BLaER1 treated with 17β-estradiol and CSF1 and Interleukin-3, amounts not matched to agents 10 nM and 100 nM (cell line): ENCODE data around the gene SPTBN1.
A peak's percentile ranks its signal among the peaks of the same experiment; 100 is the strongest.
"Not testable (repeated sequence)": the region's sequence is repeated elsewhere in the genome, so short reads cannot be mapped to it uniquely, and the experiment has no call there.

Experiments
- H3K27ac ChIP-seq, 11 experiments: shearing (Covaris generic); formaldehyde crosslinking; 2 replicates each; pipeline ENCODE4 v1.8.1; 2022
- H3K27me3 ChIP-seq, 11 experiments: shearing (Covaris generic); formaldehyde crosslinking; 2 replicates each; pipeline ENCODE4 v1.8.1; 2022
- H3K36me3 ChIP-seq, 11 experiments: shearing (Covaris generic); formaldehyde crosslinking; 2 replicates each; pipeline ENCODE4 v1.8.1; 2022
- H3K4me1 ChIP-seq, 10 experiments: shearing (Covaris generic); formaldehyde crosslinking; 2 replicates each; pipeline ENCODE4 v1.8.1; 2022
- H3K4me2 ChIP-seq, 11 experiments: shearing (Covaris generic); formaldehyde crosslinking; 2 replicates each; pipeline ENCODE4 v1.8.1; 2022
- H3K4me3 ChIP-seq, 10 experiments: shearing (Covaris generic); formaldehyde crosslinking; 2 replicates each; pipeline ENCODE4 v1.8.1; 2022
- H3K9ac ChIP-seq, 11 experiments: shearing (Covaris generic); formaldehyde crosslinking; 2 replicates each; pipeline ENCODE4 v1.8.1; 2022
- H3K9me3 ChIP-seq, 11 experiments: shearing (Covaris generic); formaldehyde crosslinking; replicated peaks in 1 of 11; 2 replicates each; pipeline ENCODE4 v1.8.1; 2022
- H4K20me1 ChIP-seq, 11 experiments: shearing (Covaris generic); formaldehyde crosslinking; 2 replicates each; pipeline ENCODE4 v1.8.1; 2022
- Cebpa-rat ChIP-seq, 11 experiments: shearing (Covaris generic); IDR thresholded peaks; 2 replicates each; pipeline ENCODE4 v1.8.1; 2022

The SPTBN1 gene

GRCh38 chr2:54482715-54483114, 26.6 kb downstream of the SPTBN1 start:
- H3K4me2 ChIP-seq = no peak overlapping the region
- H3K36me3 ChIP-seq = no peaks in the 10 kb centered on the region
- peaks cover 7 to 45% (median 34%) of the 10 kb centered on the region in 11 experiments; a peak in 21 of 22 replicates for H3K9me3 ChIP-seq
- H3K27ac ChIP-seq = no peak overlapping the region
- H4K20me1 ChIP-seq = no peaks in the 10 kb centered on the region
- no peaks in the 10 kb centered on the region for H3K4me1 ChIP-seq
- H3K9ac ChIP-seq = no peak overlapping the region
- H3K4me3 ChIP-seq = no peak overlapping the region
- TF ChIP-seq Cebpa-rat (IDR thresholded peaks at IDR 0.05) = no peak
- H3K27me3 ChIP-seq = no peaks in the 10 kb centered on the region

DNA sequence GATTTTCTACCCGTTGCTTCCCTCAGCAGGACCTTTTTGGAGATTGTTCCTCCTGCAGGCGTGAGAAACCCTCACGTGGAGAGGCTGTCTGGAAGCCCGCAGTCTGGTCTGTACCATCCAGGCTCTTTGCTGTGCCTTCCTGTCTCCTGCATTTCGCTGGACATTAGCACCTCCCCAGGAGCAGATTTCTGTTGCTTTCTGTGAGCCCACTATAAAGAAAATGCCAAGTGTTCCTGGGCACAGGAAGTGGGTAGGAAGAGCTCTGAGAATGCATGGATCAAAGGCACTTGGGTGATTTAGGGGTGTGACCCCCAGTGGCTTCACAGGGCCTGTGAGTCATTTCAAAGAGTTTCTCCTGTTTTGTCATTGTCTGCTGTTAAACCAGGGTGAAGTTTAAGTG, 27.3 kb downstream of the SPTBN1 start:
- H3K4me3 ChIP-seq = no peak overlapping the region
- H3K27ac ChIP-seq = no peak overlapping the region
- no peak for TF ChIP-seq Cebpa-rat (IDR thresholded peaks at IDR 0.05)
- no peaks in the 10 kb centered on the region for H4K20me1 ChIP-seq
- no peaks in the 10 kb centered on the region for H3K36me3 ChIP-seq
- no peaks in the 10 kb centered on the region for H3K4me1 ChIP-seq
- no peaks in the 10 kb centered on the region for H3K27me3 ChIP-seq
- H3K9me3 ChIP-seq = peaks cover 7 to 45% (median 34%) of the 10 kb centered on the region in 11 experiments; a peak in 21 of 22 replicates
- no peak overlapping the region for H3K4me2 ChIP-seq
- H3K9ac ChIP-seq = no peak overlapping the region

DNA sequence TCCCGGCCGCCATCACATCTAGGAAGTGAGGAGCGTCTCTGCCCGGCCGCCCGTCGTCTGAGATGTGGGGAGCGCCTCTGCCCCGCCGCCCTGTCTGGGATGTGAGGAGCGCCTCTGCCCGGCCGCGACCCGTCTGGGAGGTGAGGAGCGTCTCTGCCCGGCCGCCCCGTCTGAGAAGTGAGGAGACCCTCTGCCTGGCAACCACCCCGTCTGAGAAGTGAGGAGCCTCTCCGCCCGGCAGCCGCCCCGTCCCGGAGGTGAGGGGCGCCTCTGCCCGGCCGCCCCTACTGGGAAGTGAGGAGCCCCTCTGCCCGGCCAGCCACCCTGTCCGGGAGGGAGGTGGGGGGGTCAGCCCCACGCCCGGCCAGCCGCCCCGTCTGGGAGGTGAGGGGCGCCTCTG, 29.6 kb downstream of the SPTBN1 start:
- H4K20me1 ChIP-seq, H3K9ac ChIP-seq, H3K4me2 ChIP-seq: not testable (repeated sequence)

DNA sequence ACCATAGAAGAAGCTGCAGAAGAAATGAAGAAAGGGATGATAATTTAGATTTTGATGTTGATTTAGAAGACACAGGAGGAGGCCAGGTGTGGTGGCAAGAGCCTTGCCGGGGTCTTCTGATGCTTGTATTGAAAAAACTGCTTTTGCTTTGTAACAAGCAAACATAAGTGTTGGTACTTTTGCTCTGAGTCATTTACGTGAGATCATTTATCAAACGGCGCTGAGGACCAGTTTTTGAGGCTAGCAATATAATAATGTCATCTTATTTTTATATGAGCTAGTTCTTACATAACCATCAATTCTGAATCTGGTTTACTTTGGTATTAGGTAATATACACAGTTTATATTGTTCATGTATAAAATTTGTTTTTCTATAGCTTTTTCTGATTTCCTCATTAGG, 30.6 kb downstream of the SPTBN1 start:
- Histone ChIP-seq H3K9ac (no peak overlapping the region), H3K36me3 (no peaks in the 10 kb centered on the region), H3K4me2 (no peak overlapping the region), H3K4me1 (no peaks in the 10 kb centered on the region), H3K9me3 (peaks cover 3 to 26% (median 15%) of the 10 kb centered on the region in 11 experiments; a peak in 15 of 22 replicates), H3K27ac (no peak overlapping the region), H3K27me3 (no peaks in the 10 kb centered on the region), H3K4me3 (no peak overlapping the region), H4K20me1 (no peaks in the 10 kb centered on the region)
- TF ChIP-seq Cebpa-rat (IDR thresholded peaks at IDR 0.05) = no peak

More for the DNA sequence above, 29.6 kb downstream of the SPTBN1 start:
- H3K36me3 ChIP-seq, H3K27ac ChIP-seq, H3K4me3 ChIP-seq, H3K4me1 ChIP-seq, H3K27me3 ChIP-seq: not testable (repeated sequence)
- H3K9me3 ChIP-seq = peaks cover 3 to 26% (median 17%) of the 10 kb centered on the region in 11 experiments; a peak in 18 of 22 replicates

GRCh38 chr2:54490863-54491262, 34.7 kb downstream of the SPTBN1 start:
- Histone ChIP-seq H3K4me1 (no peaks in the 10 kb centered on the region), H4K20me1 (no peaks in the 10 kb centered on the region), H3K9ac (no peak overlapping the region), H3K27ac (no peak overlapping the region), H3K36me3 (no peaks in the 10 kb centered on the region), H3K9me3 (peaks cover 0 to 8% (median 2%) of the 10 kb centered on the region in 11 experiments; a peak in 8 of 22 replicates), H3K4me2 (no peak overlapping the region), H3K4me3 (no peak overlapping the region), H3K27me3 (no peaks in the 10 kb centered on the region)
- TF ChIP-seq Cebpa-rat (IDR thresholded peaks at IDR 0.05) = no peak

GRCh38 chr2:54492335-54492734, 36.2 kb downstream of the SPTBN1 start:
- H3K4me2 ChIP-seq = no peak overlapping the region
- H3K4me1 ChIP-seq = no peaks in the 10 kb centered on the region
- peaks cover 0 to 4% (median 0%) of the 10 kb centered on the region in 11 experiments; a peak in 1 of 22 replicates for H3K9me3 ChIP-seq
- no peak for TF ChIP-seq Cebpa-rat (IDR thresholded peaks at IDR 0.05)
- H3K27me3 ChIP-seq = no peaks in the 10 kb centered on the region
- H3K27ac ChIP-seq = no peak overlapping the region
- H3K9ac ChIP-seq = no peak overlapping the region
- H4K20me1 ChIP-seq = no peaks in the 10 kb centered on the region
- H3K4me3 ChIP-seq = no peak overlapping the region
- H3K36me3 ChIP-seq = no peaks in the 10 kb centered on the region

DNA sequence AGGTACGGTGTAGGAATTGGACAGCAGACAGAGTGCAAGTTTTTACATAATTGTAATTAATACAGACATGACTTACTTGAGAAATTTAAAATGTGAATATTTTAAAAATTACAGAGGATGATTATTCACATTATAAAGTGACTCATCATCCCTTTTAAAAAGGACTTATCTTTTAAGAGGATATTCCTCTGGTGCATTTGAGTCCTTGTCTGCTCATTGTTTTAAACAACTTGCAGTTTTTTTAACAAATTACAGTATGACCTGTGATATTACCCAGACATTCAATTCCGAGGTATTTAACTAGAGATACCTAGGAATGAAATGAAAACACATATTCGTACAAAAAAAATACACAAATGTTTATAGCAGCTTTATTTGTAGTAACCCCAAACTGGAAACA, 38.0 kb downstream of the SPTBN1 start:
- H3K9me3 ChIP-seq = no peaks in the 10 kb centered on the region
- H3K4me1 ChIP-seq = no peaks in the 10 kb centered on the region
- H3K27me3 ChIP-seq = no peaks in the 10 kb centered on the region
- no peak for TF ChIP-seq Cebpa-rat (IDR thresholded peaks at IDR 0.05)
- no peaks in the 10 kb centered on the region for H3K36me3 ChIP-seq
- H4K20me1 ChIP-seq = no peaks in the 10 kb centered on the region
- H3K4me2 ChIP-seq = no peak overlapping the region
- no peak overlapping the region for H3K27ac ChIP-seq
- H3K4me3 ChIP-seq = no peak overlapping the region
- no peak overlapping the region for H3K9ac ChIP-seq

GRCh38 chr2:54496920-54497319, 40.8 kb downstream of the SPTBN1 start:
- Histone ChIP-seq H4K20me1 (no peaks in the 10 kb centered on the region), H3K9me3 (no peaks in the 10 kb centered on the region), H3K4me2 (peak overlapping the region in 1 of 11 experiments; percentile 22; a peak in 1 of 22 replicates), H3K27ac (no peak overlapping the region), H3K36me3 (no peaks in the 10 kb centered on the region), H3K27me3 (no peaks in the 10 kb centered on the region), H3K4me1 (no peaks in the 10 kb centered on the region), H3K4me3 (no peak overlapping the region), H3K9ac (no peak overlapping the region)
- no peak for TF ChIP-seq Cebpa-rat (IDR thresholded peaks at IDR 0.05)

DNA sequence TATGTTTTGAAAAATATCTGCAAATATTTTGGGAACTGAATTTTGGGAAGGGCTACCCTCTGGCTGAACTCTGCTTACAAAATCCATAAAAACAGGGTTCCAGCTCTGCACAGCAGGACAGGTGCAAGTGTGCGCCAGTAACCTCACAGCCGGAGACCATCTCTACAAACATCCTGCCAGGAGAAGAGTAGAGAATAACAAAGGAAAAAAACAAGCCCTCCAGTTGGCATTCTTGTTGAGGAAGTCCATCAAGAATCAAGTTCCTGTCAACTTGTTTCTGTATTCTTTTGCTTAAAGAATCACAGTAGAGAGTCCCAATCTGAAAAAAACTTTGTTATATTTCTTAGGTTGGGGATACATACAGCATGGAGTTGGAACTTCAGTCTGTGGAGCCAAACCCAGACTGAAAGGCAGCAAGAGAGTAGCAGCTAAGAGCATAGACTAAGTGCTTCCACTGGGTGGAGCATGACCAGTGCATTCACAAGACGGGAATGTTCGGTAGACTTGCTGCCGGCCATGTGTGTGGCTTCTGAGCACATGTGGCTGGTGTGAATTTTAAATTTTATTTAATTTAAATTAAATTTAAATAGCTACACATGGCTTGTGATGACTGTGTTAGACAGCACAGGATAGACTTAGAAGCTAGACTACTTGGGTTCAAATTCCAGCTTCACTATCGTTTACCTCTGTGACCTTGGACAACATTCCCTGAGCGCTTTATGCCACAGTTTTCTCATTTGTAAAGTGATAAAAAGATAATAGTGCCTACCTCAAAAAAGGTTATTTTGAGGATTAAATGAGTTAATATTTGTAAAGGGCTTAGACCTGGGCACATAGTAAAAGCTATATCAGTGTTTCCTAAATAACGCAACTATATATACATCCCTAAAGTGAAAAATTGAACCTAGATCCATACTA, 41.9 kb downstream of the SPTBN1 start:
- Histone ChIP-seq H3K27ac (no peak overlapping the region), H3K9ac (no peak overlapping the region), H3K9me3 (no peaks in the 10 kb centered on the region), H3K36me3 (no peaks in the 10 kb centered on the region), H3K27me3 (no peaks in the 10 kb centered on the region), H3K4me1 (peaks cover 0 to 11% (median 0%) of the 10 kb centered on the region in 10 experiments; a peak in 2 of 20 replicates), H3K4me3 (no peak overlapping the region), H4K20me1 (no peaks in the 10 kb centered on the region), H3K4me2 (no peak overlapping the region)
- TF ChIP-seq Cebpa-rat (IDR thresholded peaks at IDR 0.05) = no peak

DNA sequence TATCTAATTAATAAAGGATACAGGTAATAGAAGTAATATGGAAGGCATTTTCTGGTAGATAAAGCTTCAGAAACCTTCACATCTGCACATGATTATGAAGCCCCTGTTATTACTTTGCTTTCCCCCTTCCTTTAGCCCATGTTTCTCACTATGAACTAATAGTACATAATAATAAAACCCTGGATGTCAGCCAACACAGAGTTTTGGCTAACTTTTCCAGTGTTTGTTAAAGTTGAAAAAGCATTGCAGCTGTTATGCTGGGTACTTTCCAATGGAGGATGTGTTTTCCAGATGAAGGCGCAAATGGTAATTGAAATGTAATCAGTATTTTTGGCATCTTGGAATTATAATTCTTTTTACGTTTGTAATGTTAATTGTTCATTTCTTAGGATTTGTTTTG, 43.5 kb downstream of the SPTBN1 start:
- no peak overlapping the region for H3K27ac ChIP-seq
- no peak overlapping the region for H3K4me2 ChIP-seq
- TF ChIP-seq Cebpa-rat (IDR thresholded peaks at IDR 0.05) = no peak
- no peaks in the 10 kb centered on the region for H3K36me3 ChIP-seq
- peaks cover 0 to 13% (median 0%) of the 10 kb centered on the region in 10 experiments; a peak in 3 of 20 replicates for H3K4me1 ChIP-seq
- no peaks in the 10 kb centered on the region for H3K27me3 ChIP-seq
- H3K9ac ChIP-seq = no peak overlapping the region
- no peak overlapping the region for H3K4me3 ChIP-seq
- no peaks in the 10 kb centered on the region for H4K20me1 ChIP-seq
- H3K9me3 ChIP-seq = no peaks in the 10 kb centered on the region
